ENCODE results near the gene MBNL1.

- TF ChIP-seq POLR2AphosphoS5 (IDR thresholded peaks at IDR 0.05; ENCODE audit: insufficient read depth, low read depth, low read length) (no peak), CTCF (IDR thresholded peaks at IDR 0.05; ENCODE audit: extremely low read depth in 1 of 2, insufficient read depth in 1 of 2, low read depth in 1 of 2, low read length in 2 of 2) (peak; percentile 25 to 46)
These were observed 175.4 kb downstream of the MBNL1 start for GRCh38 chr3:152444029-152444641.
